Hepatocyte (in vitro differentiated cells): Measurements from ENCODE around the gene RUNDC3A. TPM values are rescaled to one million over a fixed set of nuclear protein-coding genes. Genes with fewer than 3 reads are reported as not detected.

Experiments used
- DNase-seq: peaks from one replicate; pipeline ENCODE4 v3.0.0-alpha.2; 2016; ENCODE audit warnings: low spot score
- H2AFZ ChIP-seq: fragments of 200-600 bp; sonication (generic); 2 replicates; pipeline ENCODE4 v1.6.0; 2016; ENCODE audit warnings: antibody characterized with exemption, mild to moderate bottlenecking
- H3K27ac ChIP-seq: fragments of 200-600 bp; sonication (generic); 2 replicates; pipeline ENCODE4 v1.5.1; 2016; ENCODE audit warnings: mild to moderate bottlenecking
- H3K27me3 ChIP-seq: fragments of 200-600 bp; sonication (generic); 2 replicates; pipeline ENCODE4 v1.6.1; 2016
- H3K36me3 ChIP-seq: fragments of 200-600 bp; sonication (generic); replicated peaks from 2 replicates; pipeline ENCODE4 v1.5.1; 2016; ENCODE audit warnings: low read depth; ENCODE audit not compliant: insufficient read depth
- H3K4me1 ChIP-seq: fragments of 200-600 bp; sonication (generic); 2 replicates; pipeline ENCODE4 v1.5.1; 2016; ENCODE audit warnings: mild to moderate bottlenecking, moderate library complexity; ENCODE audit not compliant: insufficient read depth
- H3K4me2 ChIP-seq: fragments of 200-600 bp; sonication (generic); 2 replicates; pipeline ENCODE4 v1.6.0; 2016
- H3K4me3 ChIP-seq: fragments of 200-600 bp; sonication (generic); 2 replicates; pipeline ENCODE4 v1.5.1; 2016; ENCODE audit warnings: mild to moderate bottlenecking
- H3K79me2 ChIP-seq: fragments of 200-600 bp; sonication (generic); 2 replicates; pipeline ENCODE4 v1.6.0; 2017; ENCODE audit warnings: mild to moderate bottlenecking
- H3K9me2 ChIP-seq: fragments of 200-600 bp; sonication (generic); replicated peaks from 2 replicates; pipeline ENCODE4 v1.6.0; 2017; ENCODE audit warnings: mild to moderate bottlenecking; ENCODE audit not compliant: insufficient read depth
- H3K9me3 ChIP-seq: fragments of 200-600 bp; sonication (generic); 2 replicates; pipeline ENCODE4 v1.5.1; 2016; ENCODE audit warnings: low read depth, mild to moderate bottlenecking
- H4K20me1 ChIP-seq: fragments of 200-600 bp; sonication (generic); 2 replicates; pipeline ENCODE4 v1.6.0; 2016; ENCODE audit warnings: mild to moderate bottlenecking; ENCODE audit not compliant: insufficient read depth, poor library complexity, severe bottlenecking
- EZH2 ChIP-seq: fragments of 200-600 bp; sonication (generic); IDR thresholded peaks from 2 replicates; pipeline ENCODE4 v1.6.1; 2016; ENCODE audit warnings: antibody characterized with exemption, mild to moderate bottlenecking, borderline replicate concordance
- EZH2phosphoT487 ChIP-seq: fragments of 200-600 bp; sonication (generic); IDR thresholded peaks from one replicate; pipeline ENCODE4 v1.6.1; 2018; ENCODE audit warnings: antibody characterized with exemption, mild to moderate bottlenecking, low read depth, moderate library complexity; ENCODE audit not compliant: unreplicated experiment, severe bottlenecking
- WGBS: methylation state at CpG from one replicate; pipeline ENCODE4 v1.1.6; 2016; ENCODE audit warnings: low lambda C conversion rate; ENCODE audit errors: missing lambda C conversion rate; 5-methylcytosine and 5-hydroxymethylcytosine counted together
- polyA plus RNA-seq: library from polyadenylated mRNA; unstranded; fragments of >200 nt; fragmentation: Nextera tagmentation; extraction: Ambion mirVana; gene quantifications from 2 replicates; pipeline ENCODE4 v1.2.1, GENCODE V29; 2016
- total RNA-seq: library from RNA; depleted of rRNA; stranded (reverse); fragments of >200 nt; gene quantifications from 2 replicates; pipeline ENCODE4 v1.2.3, GENCODE V29; 2014
- TF ChIP-seq, protein P1 (sequence below): fragments of 200-600 bp; sonication (generic); IDR thresholded peaks from 2 replicates; pipeline ENCODE4 v1.5.1; 2016; ENCODE audit warnings: antibody characterized with exemption, mild to moderate bottlenecking; ENCODE audit not compliant: poor library complexity

RUNDC3A gene
- total and polyA plus RNA-seq, 2 experiments from 2014 or later: 0.40 to 2.1 TPM

DNA sequence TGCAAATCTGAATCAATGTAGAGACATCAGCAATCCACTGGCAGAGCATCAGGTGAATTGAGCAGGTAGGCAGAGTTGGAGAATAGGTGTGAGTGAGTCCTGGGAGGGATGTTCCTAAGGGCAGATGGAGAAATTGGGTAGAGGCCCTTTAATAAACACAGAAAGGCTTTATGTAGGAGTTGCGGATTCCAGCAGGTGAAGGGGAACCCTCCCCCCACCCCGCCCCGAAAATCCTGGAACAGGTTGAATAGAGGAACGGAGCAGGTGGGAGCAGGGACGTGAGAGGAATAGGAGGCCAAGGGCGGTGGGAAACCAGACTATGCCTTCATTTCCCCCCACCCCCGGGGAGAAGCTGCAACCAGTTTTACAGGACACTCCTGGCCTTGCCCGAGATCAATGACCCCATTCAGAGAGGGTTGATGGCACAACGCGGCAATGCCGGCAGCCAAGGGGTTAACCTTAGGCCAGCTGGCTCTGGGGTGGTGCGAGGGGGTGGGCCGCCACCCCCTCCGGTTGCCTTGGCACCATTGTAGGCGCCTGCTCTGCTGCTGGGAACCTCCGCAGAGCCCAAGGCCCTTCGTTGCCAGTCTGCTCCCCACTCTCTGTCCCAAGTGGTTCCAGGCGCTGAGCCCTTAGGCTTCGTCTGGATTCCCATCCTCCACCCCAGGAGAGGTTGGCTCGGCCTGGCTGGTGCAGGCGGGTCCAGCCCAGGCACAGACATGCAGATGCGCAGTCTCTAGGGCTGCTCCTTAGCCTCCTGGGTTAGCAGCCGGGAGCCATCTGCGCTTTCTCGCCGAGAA, 814 bp upstream of the RUNDC3A start:
- H3K9me2 ChIP-seq: no peaks in the 10 kb centered on the region
- peaks cover 15% of the 10 kb centered on the region for H3K27me3 ChIP-seq
- H3K36me3 ChIP-seq: no peaks in the 10 kb centered on the region
- 5% methylated on average over 26 of the region's 26 CpGs for WGBS
- peak overlapping the region; percentile 14 for H3K4me3 ChIP-seq
- peaks cover 9% of the 10 kb centered on the region for H3K4me1 ChIP-seq
- peak overlapping the region; percentile 2 for H3K27ac ChIP-seq
- H3K9me3 ChIP-seq: no peaks in the 10 kb centered on the region
- peak overlapping the region; percentile 89 for H3K4me2 ChIP-seq
- no peaks in the 10 kb centered on the region for H4K20me1 ChIP-seq
- no peaks in the 10 kb centered on the region for H3K79me2 ChIP-seq
- peak; percentile 79 for DNase-seq
- H2AFZ ChIP-seq: no peak overlapping the region
- TF ChIP-seq EZH2phosphoT487 (no peak), EZH2 (no peak)
- TF ChIP-seq, protein P1, sequence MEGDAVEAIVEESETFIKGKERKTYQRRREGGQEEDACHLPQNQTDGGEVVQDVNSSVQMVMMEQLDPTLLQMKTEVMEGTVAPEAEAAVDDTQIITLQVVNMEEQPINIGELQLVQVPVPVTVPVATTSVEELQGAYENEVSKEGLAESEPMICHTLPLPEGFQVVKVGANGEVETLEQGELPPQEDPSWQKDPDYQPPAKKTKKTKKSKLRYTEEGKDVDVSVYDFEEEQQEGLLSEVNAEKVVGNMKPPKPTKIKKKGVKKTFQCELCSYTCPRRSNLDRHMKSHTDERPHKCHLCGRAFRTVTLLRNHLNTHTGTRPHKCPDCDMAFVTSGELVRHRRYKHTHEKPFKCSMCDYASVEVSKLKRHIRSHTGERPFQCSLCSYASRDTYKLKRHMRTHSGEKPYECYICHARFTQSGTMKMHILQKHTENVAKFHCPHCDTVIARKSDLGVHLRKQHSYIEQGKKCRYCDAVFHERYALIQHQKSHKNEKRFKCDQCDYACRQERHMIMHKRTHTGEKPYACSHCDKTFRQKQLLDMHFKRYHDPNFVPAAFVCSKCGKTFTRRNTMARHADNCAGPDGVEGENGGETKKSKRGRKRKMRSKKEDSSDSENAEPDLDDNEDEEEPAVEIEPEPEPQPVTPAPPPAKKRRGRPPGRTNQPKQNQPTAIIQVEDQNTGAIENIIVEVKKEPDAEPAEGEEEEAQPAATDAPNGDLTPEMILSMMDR: no peak

DNA sequence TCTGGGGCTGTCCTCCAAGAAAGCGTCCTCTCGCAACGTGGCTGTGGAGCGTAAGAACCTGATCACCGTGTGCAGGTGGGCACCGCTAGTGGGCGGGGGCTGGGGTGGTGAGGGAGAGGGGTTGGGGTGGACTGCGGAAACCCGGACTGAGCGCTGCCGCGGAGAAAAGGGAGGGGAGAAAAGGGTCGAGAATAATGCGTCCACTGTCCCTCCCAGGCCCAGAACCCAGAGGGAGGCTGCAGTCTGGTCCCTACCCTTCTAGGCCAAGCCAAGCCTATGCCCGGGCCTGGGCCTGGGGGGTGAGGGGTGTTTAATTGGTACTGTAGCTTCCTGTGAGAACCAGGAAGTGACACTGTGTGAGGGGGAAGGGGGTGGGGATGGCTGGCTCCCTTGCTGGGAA, 464 bp downstream of the RUNDC3A start:
- Histone ChIP-seq H3K9me2 (no peaks in the 10 kb centered on the region), H3K4me2 (peak overlapping the region; percentile 89), H3K36me3 (no peaks in the 10 kb centered on the region), H2AFZ (no peak overlapping the region), H3K27me3 (peaks cover 20% of the 10 kb centered on the region), H3K4me3 (no peak overlapping the region), H3K79me2 (no peaks in the 10 kb centered on the region), H3K4me1 (peaks cover 9% of the 10 kb centered on the region), H3K27ac (no peak overlapping the region), H3K9me3 (no peaks in the 10 kb centered on the region), H4K20me1 (no peaks in the 10 kb centered on the region)
- WGBS: 3% methylated on average over 4 of the region's 15 CpGs
- no peak for DNase-seq
- TF ChIP-seq EZH2 (no peak), EZH2phosphoT487 (no peak)
- TF ChIP-seq, protein P1: no peak

DNA sequence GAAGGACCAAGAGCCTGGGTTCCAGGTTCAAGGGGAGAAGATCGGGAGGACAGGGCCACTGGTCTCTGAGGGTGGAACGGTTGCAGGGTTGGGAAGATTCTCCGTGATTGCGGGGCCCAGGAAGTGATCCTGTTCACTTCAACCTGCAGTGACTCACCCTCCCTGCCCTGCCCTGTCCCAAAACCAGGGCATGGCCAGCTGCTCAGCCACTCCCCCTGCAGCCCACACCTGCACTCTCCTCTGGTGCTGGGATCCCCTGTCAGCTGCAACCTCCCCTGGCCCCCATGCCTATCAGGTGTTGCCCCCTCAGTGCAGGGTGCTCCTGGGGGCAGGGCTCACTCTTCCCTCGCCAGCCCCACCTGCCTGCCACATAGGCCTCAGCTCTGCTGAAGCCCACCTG, 1.1 kb downstream of the RUNDC3A start:
- H3K79me2 ChIP-seq: no peaks in the 10 kb centered on the region
- H3K4me1 ChIP-seq: peaks cover 9% of the 10 kb centered on the region
- 75% methylated on average over 5 of the region's 5 CpGs for WGBS

More for the DNA sequence above, 1.1 kb downstream of the RUNDC3A start:
- TF ChIP-seq, protein P1: no peak
- TF ChIP-seq EZH2phosphoT487: no peak
- no peak for TF ChIP-seq EZH2
- H3K4me3 ChIP-seq: no peak overlapping the region
- H2AFZ ChIP-seq: no peak overlapping the region
- no peak for DNase-seq
- H3K27ac ChIP-seq: no peak overlapping the region
- H4K20me1 ChIP-seq: no peaks in the 10 kb centered on the region
- H3K36me3 ChIP-seq: no peaks in the 10 kb centered on the region
- H3K9me3 ChIP-seq: no peaks in the 10 kb centered on the region
- no peak overlapping the region for H3K4me2 ChIP-seq
- no peaks in the 10 kb centered on the region for H3K9me2 ChIP-seq
- H3K27me3 ChIP-seq: peaks cover 26% of the 10 kb centered on the region
